GM23248 (cell line): ENCODE measurements around the gene IGSF11. TPM values are rescaled to one million over a fixed set of nuclear protein-coding genes. Genes with fewer than 3 reads are reported as not detected.

Source experiments
- DNase-seq: peaks from one replicate; pipeline ENCODE4 v3.0.0-alpha.2; 2015
- H2AFZ ChIP-seq: fragments of 200-600 bp; sonication (generic); 2 replicates; pipeline ENCODE4 v1.6.1; 2016; ENCODE audit warnings: antibody characterized with exemption
- H3F3A ChIP-seq: fragments of 200-600 bp; sonication (generic); 2 replicates; pipeline ENCODE4 v1.6.1; 2016; ENCODE audit warnings: mild to moderate bottlenecking, antibody characterized with exemption, mixed run types; ENCODE audit not compliant: insufficient read depth
- H3K27ac ChIP-seq: fragments of 200-600 bp; sonication (generic); 2 replicates; pipeline ENCODE4 v1.5.1; 2016; ENCODE audit warnings: mild to moderate bottlenecking
- H3K27me3 ChIP-seq: fragments of 200-600 bp; sonication (generic); replicated peaks from 2 replicates; pipeline ENCODE4 v1.6.1; 2016; ENCODE audit warnings: mild to moderate bottlenecking; ENCODE audit not compliant: insufficient read depth
- H3K36me3 ChIP-seq: fragments of 200-600 bp; sonication (generic); 2 replicates; pipeline ENCODE4 v1.6.1; 2016; ENCODE audit warnings: low read depth, mild to moderate bottlenecking
- H3K4me1 ChIP-seq: fragments of 200-600 bp; sonication (generic); 2 replicates; pipeline ENCODE4 v1.6.1; 2016; ENCODE audit warnings: mild to moderate bottlenecking; ENCODE audit not compliant: insufficient read depth
- H3K4me2 ChIP-seq: fragments of 200-600 bp; sonication (generic); one replicate; pipeline ENCODE4 v1.6.1; 2016; ENCODE audit warnings: mild to moderate bottlenecking; ENCODE audit not compliant: unreplicated experiment
- H3K4me3 ChIP-seq: fragments of 200-600 bp; sonication (generic); 2 replicates; pipeline ENCODE4 v1.5.1; 2016; ENCODE audit warnings: mild to moderate bottlenecking
- H3K79me2 ChIP-seq: fragments of 200-600 bp; sonication (generic); 2 replicates; pipeline ENCODE4 v1.6.1; 2016; ENCODE audit warnings: mild to moderate bottlenecking; ENCODE audit not compliant: insufficient read depth
- H3K9ac ChIP-seq: fragments of 200-600 bp; sonication (generic); 2 replicates; pipeline ENCODE4 v1.6.1; 2016; ENCODE audit warnings: mild to moderate bottlenecking
- H3K9me2 ChIP-seq: fragments of 200-600 bp; sonication (generic); 2 replicates; pipeline ENCODE4 v1.6.1; 2016; ENCODE audit warnings: mixed run types, mild to moderate bottlenecking, moderate library complexity; ENCODE audit not compliant: insufficient read depth
- H3K9me3 ChIP-seq: fragments of 200-600 bp; sonication (generic); one replicate; pipeline ENCODE4 v1.6.1; 2017; ENCODE audit warnings: low read depth
- H4K20me1 ChIP-seq: fragments of 200-600 bp; sonication (generic); 2 replicates; pipeline ENCODE4 v1.6.0; 2016; ENCODE audit not compliant: insufficient read depth
- EZH2 ChIP-seq: fragments of 200-600 bp; sonication (generic); IDR thresholded peaks from 2 replicates; pipeline ENCODE4 v1.6.1; 2018; ENCODE audit warnings: antibody characterized with exemption, mild to moderate bottlenecking; ENCODE audit not compliant: insufficient read depth, poor library complexity, severe bottlenecking
- EZH2phosphoT487 ChIP-seq: fragments of 200-600 bp; sonication (generic); IDR thresholded peaks from 2 replicates; pipeline ENCODE4 v1.6.1; 2018; ENCODE audit warnings: antibody characterized with exemption, moderate library complexity, mild to moderate bottlenecking, low read depth; ENCODE audit not compliant: insufficient read depth
- WGBS, 2 experiments: methylation state at CpG; one replicate each; pipeline ENCODE4 v1.1.6; 2015 to 2017; ENCODE audit warnings: low lambda C conversion rate in 2 of 2, low coverage in 1 of 2; ENCODE audit errors: missing lambda C conversion rate in 2 of 2; 5-methylcytosine and 5-hydroxymethylcytosine counted together
- in situ Hi-C: fragments of 300-500 bp; cut with MboI; formaldehyde crosslinking; loops from 2 replicates; pipeline ENCODE4 v1.15.0; 2020
- polyA plus RNA-seq: library from polyadenylated mRNA; unstranded; fragments of >200 nt; fragmentation: Nextera tagmentation; extraction: Ambion mirVana; gene quantifications from 2 replicates; pipeline ENCODE4 v1.2.1, GENCODE V29; 2016
- total RNA-seq: library from RNA; depleted of rRNA; stranded (reverse); fragments of >200 nt; shearing (Covaris generic); gene quantifications from 2 replicates; pipeline ENCODE4 v1.2.3, GENCODE V29; 2014

The IGSF11 gene
- total and polyA plus RNA-seq, 2 experiments from 2014 or later = not detected

DNA sequence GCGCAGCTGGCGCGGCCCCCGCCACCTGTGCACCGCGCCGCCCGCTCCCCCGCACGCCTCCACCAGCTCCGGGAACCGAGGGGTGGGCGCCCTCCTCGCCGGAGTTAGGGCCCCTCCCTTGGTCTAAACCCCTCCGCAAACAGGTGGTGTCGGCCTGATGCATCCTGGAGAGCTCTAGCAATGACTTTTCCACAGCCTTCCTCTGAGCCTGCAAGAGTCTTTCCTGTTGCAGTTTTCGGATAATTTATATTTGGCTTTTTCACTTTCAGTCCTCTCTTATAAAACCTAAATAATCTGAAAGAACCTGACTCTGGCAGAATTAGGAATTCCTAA lies 334 bp upstream of the IGSF11 start:
- H2AFZ ChIP-seq = peak overlapping the region; percentile 67; the same call in 1 of the 2 replicates
- 0 to 1% methylated on average over 7 to 10 of the region's 18 CpGs for WGBS, 2 experiments
- H3K79me2 ChIP-seq = no peaks in the 10 kb centered on the region
- peaks cover 4% of the 10 kb centered on the region; the same call in 1 of the 2 replicates for H3K4me1 ChIP-seq
- no peak overlapping the region for H3K9ac ChIP-seq
- H3F3A ChIP-seq = no peaks in the 10 kb centered on the region
- H3K36me3 ChIP-seq = no peaks in the 10 kb centered on the region
- H3K9me2 ChIP-seq = no peaks in the 10 kb centered on the region
- TF ChIP-seq EZH2 (no peak), EZH2phosphoT487 (no peak)
- H3K4me3 ChIP-seq = peak overlapping the region; percentile 73
- H3K9me3 ChIP-seq = no peaks in the 10 kb centered on the region
- H3K27ac ChIP-seq = no peak overlapping the region
- in situ Hi-C loops = no loop called here
- H4K20me1 ChIP-seq = no peaks in the 10 kb centered on the region
- peak overlapping the region; percentile 59 for H3K4me2 ChIP-seq
- peaks cover 62% of the 10 kb centered on the region for H3K27me3 ChIP-seq
- no peak for DNase-seq

DNA sequence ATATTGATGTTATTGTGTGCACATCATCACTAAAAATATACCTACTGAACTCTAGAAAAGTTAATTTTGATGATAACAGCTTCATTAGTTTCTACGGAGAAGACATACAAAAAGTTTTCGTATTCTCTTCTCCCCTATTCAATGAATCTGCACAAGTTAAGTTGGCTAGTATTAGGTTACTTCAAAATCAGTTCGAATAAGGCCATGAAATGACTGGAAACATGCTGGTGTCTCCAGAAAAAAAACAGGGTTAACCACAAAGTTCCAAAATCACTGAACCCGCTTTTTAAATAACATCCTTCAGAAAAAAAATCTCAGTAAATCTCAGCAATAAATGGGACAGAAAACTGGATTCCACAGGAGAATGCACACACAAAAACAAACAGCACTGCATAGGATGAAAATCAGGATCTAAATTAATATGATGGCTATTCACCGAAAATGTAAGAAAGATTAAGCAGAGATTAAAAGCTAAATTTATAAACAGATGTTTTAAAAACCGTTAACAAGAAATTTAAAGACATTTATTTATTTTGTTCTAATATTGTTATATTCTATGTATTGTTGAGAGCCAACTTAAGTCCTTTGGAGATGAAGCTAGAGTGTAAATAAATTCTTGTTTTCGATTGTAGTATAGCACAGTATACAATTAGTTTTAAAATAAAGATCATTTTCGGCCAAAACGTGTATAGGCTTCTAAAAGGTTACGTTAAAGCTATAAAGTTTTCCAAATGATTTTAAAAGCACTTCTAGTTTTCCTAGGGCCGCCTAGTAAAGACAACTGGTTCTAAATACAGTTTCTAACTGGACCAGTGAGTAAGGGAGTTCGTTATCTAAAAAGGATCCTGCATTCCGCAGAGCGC lies 1.0 kb downstream of the IGSF11 start:
- Histone ChIP-seq H3K36me3 (no peaks in the 10 kb centered on the region), H3K9me2 (no peaks in the 10 kb centered on the region), H3K4me1 (peaks cover 4% of the 10 kb centered on the region; the same call in 1 of the 2 replicates), H4K20me1 (no peaks in the 10 kb centered on the region), H3F3A (no peaks in the 10 kb centered on the region), H2AFZ (peak overlapping the region; percentile 67), H3K4me3 (peak overlapping the region; percentile 73), H3K27me3 (peaks cover 58% of the 10 kb centered on the region), H3K79me2 (no peaks in the 10 kb centered on the region), H3K9me3 (no peaks in the 10 kb centered on the region), H3K27ac (no peak overlapping the region), H3K9ac (no peak overlapping the region), H3K4me2 (peak overlapping the region; percentile 59)
- TF ChIP-seq EZH2phosphoT487 = peak; percentile 35; the same call in 1 of the 2 replicates
- peak; percentile 53 for TF ChIP-seq EZH2
- in situ Hi-C loops = no loop called here
- WGBS, 2 experiments = 51 to 54% methylated on average over 14 of the region's 14 CpGs
- no peak for DNase-seq

DNA sequence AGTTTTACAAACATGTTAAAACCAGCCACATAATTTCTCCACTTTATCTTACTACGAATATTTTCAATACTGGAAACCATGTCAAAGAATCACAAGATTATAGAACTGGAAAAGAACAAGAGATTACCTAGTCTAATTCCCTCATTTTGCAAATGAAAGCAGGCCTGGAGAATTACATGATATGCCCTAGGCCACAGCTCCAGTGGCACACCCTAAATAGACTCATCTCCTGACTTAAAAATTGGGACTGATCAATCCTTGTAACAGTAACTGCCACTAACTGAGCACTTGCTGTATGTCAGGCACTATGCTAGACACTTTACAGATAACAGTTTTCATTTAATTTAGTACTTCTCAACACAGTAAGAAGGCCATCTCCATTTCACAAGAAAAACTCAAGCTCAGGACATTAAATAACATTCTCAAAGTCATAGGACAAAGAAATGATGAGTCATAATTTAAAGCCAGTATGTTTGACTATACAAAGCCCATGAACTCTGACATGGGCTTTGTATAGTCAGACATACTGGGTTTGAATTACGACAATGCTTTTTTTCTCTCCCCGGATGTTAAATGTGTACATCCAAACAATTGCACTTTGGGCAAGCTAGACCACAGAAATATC lies 9.4 kb downstream of the IGSF11 start:
- Histone ChIP-seq H3K79me2 (no peaks in the 10 kb centered on the region), H3K27ac (no peak overlapping the region), H3F3A (no peaks in the 10 kb centered on the region), H3K9me2 (no peaks in the 10 kb centered on the region), H3K27me3 (no peaks in the 10 kb centered on the region; the same call in 1 of the 2 replicates), H4K20me1 (no peaks in the 10 kb centered on the region), H3K9me3 (no peaks in the 10 kb centered on the region), H3K4me2 (no peak overlapping the region), H3K9ac (no peak overlapping the region), H3K4me1 (no peaks in the 10 kb centered on the region), H2AFZ (no peak overlapping the region), H3K36me3 (no peaks in the 10 kb centered on the region), H3K4me3 (no peak overlapping the region)
- 35 to 38% methylated on average over 3 of the region's 3 CpGs for WGBS, 2 experiments
- in situ Hi-C loops = no loop called here
- no peak for DNase-seq
- no peak for TF ChIP-seq EZH2phosphoT487

DNA sequence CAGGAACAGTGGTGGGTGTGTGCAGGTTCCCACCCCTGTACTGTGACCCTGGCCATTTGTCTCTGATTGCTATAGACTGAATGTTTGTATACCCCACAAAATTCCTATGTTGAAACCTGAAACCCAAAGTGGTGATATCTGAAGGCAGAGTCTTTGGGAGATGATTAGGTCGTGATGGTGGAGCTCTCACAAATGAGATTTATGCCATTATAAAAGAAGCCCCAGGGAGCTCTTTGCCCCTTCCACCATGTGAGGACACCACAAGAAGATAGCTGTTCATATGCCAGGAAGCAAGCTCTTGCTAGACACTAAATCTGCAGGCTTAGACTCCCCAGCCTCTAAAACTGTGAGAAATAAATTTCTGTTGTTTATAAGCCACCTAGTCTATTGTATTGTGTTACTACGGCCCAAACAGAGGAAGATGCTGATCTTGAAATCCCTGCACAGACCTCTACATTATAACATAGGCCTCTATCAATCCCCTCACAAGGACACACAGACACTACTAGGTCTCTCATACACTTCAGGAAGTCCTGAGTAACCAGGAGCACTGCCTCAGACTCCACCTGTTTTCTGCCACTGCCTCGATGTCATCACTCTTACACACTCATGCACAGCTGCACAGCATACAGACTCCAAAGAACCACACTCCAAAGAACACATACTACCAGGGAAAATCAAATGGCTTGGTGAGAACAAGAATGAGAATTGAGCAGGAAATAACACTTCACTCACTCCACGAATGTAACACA lies 14.7 kb downstream of the IGSF11 start:
- in situ Hi-C loops = no loop called here

More for the DNA sequence above, 14.7 kb downstream of the IGSF11 start:
- H3K4me1 ChIP-seq = no peaks in the 10 kb centered on the region
- H2AFZ ChIP-seq = no peak overlapping the region
- WGBS, 2 experiments = 33% methylated on average over 4 of the region's 4 CpGs
- H3K9ac ChIP-seq = no peak overlapping the region
- no peaks in the 10 kb centered on the region for H3K79me2 ChIP-seq
- no peaks in the 10 kb centered on the region for H3K9me2 ChIP-seq
- no peak overlapping the region for H3K4me2 ChIP-seq
- no peaks in the 10 kb centered on the region for H3K9me3 ChIP-seq
- TF ChIP-seq EZH2 (no peak), EZH2phosphoT487 (no peak)
- H3K36me3 ChIP-seq = no peaks in the 10 kb centered on the region
- no peaks in the 10 kb centered on the region for H3F3A ChIP-seq
- no peaks in the 10 kb centered on the region for H4K20me1 ChIP-seq
- H3K27me3 ChIP-seq = no peaks in the 10 kb centered on the region; the same call in 1 of the 2 replicates
- no peak overlapping the region for H3K27ac ChIP-seq
- DNase-seq = no peak
- H3K4me3 ChIP-seq = no peak overlapping the region
